GM19467 (cell line): ENCODE measurements around the gene CHCHD3.

Source experiments
- ATAC-seq: cut with Tn5 transposase; IDR thresholded peaks from one replicate; pipeline ENCODE4 v1.9.1; 2021; ENCODE audit warnings: mild to moderate bottlenecking, moderate library complexity; ENCODE audit not compliant: unreplicated experiment

The CHCHD3 gene

DNA sequence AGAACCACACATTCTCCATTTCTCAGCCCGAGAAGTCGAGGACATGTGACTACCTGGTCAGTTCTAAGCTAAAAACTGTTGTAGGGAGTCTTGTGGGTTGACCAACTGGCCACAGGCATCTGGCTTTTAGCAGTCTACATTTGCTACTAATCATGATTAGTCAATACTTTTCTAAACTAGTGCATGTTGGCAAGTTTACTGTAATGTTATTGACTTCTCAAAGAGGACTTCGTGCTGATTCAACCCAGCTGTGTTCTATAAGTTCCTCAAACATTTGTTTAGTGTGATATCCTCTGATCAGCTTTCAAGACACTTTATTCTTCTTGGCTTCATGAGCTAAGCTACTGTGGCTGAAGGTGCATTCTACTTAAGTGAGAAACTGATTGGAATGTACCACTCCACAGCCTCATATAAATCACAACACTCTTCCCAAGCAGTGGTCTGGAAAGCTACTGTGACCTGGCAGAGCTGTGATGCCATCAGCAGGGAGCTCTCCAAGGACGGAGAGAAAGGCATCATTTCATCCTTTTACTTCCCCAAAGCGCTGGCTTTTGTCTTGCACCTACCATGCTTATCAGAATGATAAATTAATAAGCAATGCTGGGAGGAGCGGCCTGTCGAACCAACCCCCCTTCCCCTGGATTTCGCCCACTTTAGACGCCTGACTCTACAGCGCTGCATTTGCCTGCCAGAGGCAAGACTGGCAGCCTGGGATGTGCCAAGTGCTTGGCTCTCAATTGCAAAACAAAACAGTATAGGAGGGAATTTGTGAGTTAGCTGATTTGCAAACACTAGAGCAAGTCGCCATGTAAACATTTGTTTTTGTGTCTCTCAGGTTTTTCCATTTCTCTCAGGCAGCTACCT, 298.9 kb downstream of the CHCHD3 start:
- no peak for ATAC-seq

DNA sequence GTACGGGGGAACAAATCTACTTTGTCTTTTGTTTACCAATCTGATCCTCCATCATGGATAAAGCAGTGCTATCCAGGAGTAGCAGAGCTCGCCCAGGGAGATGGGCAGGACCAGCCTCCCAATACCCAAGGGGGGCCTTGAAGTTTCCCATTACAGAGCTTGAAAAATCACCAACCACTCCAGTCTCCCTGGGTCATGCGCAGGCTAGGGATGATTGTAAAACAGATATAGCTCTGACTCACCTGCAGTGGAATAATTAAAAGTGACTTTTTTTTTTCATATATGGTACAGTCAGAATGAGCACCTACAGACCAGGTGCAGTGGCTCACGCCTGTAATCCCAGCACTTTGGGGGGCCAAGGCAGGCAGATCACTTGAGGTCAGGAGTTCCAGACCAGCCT, 301.1 kb downstream of the CHCHD3 start:
- no peak for ATAC-seq

DNA sequence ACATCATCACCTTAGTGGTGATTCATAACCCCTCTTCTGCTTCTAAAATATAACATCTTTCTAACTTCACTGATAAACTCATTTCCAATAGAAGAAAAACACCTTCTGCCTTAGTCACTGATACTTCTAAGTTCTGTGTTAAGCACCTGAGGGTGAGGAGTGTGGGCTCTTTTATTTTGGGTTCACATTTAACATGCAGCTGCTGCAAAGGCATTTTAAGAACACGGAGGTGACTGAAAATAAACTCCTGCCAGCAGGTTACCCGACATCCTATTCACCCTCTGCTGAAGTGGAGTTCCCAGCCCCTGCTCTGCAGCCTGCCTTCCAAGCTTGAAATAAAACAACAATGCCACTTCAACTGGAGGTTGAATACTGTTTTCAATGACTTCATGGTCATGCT, 302.7 kb downstream of the CHCHD3 start:
- no peak for ATAC-seq

DNA sequence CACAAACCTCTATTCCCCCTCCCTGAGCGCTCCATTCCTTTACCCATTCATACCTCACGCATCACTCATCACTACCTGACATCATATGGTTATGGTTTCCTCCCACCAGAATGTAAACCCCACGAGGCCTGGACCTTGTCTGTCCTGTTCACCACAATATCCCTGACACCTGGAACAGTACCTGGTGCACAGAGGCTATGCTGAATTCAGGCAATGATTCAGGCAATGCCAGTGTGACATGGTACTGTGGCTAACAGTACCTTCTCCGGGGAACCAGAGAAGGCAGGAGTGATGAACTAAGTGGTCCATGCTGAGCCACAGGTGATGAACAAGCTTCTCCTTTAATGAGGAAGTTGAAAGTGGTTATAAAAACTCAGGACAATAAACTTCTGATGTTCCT, 303.1 kb downstream of the CHCHD3 start:
- no peak for ATAC-seq

DNA sequence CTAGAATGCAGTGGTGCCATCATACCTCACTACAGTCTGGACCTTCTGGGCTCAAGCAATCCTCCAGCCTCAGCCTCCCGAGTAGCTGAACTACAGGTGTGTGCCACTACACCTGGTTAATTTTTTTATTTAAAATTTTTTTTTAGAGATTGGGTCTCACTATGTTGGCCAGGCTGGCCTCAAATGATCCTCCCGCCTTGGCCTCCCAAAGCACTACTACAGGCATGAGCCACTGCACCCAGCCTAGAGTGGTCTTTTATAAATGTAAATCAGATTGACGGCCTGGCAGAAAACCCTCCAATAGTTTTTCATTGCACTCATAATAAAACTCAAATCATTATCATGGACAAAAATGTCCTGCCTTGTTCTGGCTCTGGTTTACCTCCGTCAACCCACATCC, 303.9 kb downstream of the CHCHD3 start:
- ATAC-seq = no peak

DNA sequence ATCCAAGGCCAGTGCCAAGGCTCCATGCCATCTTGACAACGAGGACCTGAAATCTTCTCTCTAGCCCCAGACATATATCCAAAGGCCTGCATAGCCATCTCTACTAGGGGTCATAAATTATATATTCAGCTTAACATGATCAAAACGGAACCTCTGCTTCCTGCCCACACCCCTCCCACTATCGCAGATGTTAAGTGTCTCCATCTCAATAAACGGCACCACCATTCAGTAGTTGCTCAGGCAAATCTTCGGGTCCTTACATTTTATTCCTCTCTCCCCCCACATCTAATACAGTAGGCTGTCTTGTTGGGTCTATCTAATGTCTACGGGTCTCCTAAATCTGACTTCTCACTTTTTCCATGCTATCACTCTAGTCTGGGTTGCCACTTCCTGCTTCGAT, 304.5 kb downstream of the CHCHD3 start:
- no peak for ATAC-seq

DNA sequence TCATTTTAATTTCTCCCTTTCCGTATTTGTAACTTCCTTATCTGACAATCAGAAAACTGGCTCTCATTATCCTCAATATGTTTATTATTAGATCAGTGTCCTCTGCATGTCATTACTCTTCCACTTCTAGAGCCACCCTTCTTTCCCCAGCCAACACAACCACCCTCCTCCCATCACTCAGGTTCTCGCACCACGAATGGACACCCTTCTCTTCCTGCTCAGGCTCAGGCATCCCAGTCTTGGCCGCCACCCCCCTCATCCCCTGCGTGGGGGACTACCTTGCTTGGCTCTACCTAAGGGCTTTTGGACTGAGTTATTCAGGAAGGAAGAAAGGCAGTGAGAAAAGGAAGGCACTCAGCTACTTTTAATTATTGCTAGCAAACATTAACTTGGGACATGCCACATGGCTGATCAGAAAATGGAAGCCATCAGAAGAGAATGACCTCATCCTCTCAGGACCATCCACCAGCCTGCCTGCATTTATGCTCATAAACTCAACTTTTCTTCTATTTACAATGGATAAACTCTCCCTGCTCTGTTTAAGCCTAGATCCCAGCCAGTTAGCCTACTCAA, 305.8 kb downstream of the CHCHD3 start:
- ATAC-seq = no peak

DNA sequence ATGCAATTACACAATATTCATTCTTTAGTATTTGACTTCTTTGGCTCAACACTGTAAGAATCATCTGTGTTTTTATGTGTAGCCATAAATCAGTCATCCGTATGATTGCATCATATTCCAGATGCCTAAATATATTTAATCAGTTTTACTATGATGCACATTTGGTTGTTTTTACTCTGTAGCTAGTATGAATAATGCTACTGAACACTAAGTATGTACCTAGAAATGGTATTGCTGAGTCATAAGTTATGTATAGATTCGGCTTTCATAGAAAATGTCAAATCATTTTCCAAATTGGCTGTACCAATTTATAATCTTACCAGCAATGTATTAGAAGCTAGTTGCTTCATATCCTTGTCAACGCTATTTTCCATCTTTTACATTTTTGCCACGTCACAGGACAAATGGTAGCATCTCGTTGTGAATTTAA, 308.3 kb downstream of the CHCHD3 start:
- no peak for ATAC-seq

DNA sequence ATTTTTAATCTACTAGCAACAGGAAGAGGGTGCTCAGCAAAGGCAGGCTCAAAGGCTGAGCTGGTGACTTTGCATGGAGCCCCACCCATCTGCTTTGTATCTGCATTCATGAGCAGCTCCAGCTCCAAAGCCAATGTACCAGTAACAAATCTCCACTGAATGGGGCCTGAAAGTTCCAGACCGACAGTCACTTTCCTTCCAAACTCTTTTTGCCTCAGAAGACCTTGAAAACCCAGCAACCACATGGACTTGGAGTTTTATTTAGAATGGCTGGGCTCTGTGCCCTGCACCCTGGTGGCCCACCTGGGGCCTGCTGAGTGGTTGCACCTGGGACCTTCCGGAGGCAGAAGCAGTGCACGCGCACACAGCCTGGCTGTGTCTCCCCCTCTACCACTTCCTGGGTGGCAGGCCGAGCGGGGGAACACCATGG, 310.6 kb downstream of the CHCHD3 start:
- no peak for ATAC-seq

DNA sequence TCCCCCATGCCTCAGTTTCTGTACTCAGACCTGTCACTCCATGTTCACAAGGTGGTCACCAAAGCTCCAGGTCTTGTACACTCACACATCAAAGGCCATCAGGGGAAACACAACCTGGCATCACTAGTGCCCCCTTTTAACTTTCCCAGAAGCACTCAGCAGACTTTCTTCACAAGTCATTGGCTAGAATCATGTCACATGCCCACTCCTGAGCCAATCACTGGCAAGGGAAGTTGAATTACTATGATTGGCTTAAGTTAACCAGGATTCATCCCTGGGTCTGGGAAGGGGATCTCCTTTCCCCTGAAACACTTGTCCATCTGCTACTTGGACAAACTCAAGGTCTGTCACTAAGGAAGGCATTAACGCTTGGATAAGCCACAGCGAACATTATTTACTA, 311.8 kb downstream of the CHCHD3 start:
- ATAC-seq = no peak

DNA sequence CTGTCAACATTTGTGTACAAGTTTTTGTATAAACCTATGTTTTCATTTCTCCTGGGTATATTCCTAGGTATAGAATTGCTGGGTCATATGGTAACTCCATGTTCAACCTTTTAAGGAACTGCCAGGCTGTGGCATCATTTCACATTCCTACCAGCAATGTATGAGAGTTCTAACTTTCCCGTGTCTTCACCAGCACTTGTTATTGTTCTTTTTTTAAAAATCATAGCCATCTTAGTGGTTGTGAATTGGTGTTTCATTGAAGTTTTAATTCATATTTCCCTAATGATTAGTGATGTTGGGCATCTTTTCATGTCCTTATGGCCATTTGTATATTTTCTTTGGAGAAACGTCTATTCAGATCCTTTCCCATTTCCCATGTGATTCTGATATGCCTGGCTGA, 312.6 kb downstream of the CHCHD3 start:
- no peak for ATAC-seq

DNA sequence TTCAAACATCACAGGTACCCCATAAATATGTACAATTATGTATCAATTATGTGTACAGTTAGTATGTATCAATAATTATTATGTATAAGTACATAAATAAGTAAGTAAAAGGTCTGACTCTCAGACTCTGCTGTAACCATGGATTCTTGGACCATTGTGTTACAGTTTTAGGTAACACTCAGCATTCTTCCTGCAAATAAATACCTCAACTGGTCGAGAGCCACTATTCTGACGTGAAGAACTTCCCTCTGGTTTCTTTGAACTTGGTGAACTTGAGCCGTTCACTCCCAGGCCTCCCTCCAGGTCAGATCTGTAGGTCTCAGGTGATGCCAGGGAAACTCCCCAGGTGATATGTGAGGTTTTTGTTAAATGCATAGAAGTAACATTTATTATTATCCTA, 313.8 kb downstream of the CHCHD3 start:
- ATAC-seq = no peak

DNA sequence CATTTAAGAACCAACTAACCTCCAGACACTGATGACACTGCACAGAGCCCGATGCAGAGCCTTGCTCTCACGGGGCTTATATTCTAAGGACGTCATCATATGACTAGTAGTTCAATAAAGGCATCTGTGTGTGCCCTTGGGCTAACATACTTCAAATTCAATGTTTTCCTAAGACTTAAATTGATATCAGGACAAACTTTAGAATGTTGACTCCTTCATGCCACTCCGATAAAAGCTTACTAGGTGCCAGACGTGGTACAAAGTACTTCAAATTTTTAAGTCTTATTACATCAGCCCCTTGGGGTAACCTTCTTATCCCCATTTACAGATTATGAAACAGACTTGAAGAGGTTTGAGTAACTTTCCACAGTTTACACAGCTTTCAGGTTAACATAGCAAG, 314.5 kb downstream of the CHCHD3 start:
- ATAC-seq = no peak

DNA sequence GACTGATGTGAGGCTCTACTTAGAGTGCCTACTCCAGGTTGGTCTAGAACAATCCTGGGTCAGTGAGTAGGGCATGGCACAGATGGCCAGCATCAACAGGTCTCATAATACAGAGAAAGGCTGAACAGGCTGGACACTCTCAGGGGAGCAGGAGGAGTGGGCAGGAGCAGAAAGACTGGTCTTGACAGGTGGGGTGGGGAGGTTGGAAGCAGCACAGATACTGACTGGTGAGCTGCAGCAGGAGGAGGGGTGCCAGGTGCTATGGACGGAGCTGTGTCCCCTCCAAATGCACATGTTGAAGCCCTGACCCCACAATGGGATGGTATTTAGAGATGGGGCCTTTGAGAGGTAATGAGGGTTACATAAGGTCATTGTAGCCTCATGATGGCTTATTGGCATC, 315.2 kb downstream of the CHCHD3 start:
- no peak for ATAC-seq

DNA sequence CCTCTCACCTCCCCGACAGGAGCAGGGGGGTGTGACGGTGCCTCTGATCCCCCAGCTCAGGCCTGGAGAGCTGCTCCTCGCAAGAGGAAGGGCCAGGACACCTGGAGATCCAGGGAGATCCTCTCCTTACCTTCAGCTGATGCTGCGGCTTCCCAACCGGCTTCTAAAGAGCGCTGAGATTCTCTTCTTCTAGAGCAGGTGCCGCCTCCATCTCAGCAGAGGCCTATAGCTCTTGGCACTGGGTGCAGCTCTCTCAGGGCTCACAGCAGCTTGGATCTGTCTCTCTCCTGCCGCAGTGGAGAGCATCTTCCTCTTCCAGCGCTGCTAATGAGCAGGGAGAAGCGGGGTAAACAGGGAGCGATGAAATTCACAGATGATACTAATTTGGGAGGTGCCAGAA, 316.0 kb downstream of the CHCHD3 start:
- no peak for ATAC-seq

DNA sequence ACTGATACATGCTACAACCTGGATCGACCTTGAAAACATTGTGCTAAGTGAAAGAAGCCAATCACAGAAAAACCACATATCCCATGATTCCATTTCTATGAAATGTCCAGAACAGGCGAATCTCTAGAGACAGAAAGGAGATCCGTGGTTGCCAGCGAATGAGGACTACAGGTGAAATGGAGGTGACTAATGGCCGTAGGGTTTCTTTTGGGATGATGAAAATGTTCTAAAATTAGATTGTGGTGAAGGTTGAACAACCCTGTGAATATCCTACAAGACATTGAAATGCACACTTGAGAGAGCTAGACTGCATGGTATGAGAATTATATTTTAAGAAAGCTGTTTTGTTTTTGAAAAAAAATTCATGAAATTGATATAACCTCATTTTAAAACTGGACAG, 317.1 kb downstream of the CHCHD3 start:
- no peak for ATAC-seq

DNA sequence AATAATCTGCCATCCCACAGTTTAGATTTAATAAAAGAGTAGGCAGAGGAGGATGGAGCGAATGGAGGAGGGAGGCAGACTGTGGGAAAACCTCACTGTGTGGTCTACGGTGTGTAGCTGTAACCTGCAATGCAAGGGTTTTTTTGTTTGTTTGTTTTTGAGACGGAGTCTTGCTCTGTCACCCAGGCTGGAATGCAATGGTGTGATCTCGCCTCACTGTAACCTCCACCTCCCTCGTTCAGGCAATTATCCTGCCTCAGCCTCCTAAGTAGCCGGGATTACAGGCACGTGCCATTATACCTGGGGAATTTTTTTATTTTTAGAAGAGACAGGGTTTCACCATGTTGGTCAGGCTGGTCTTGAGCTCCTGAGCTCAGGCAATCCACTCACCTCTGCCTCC, 321.0 kb downstream of the CHCHD3 start:
- no peak for ATAC-seq

DNA sequence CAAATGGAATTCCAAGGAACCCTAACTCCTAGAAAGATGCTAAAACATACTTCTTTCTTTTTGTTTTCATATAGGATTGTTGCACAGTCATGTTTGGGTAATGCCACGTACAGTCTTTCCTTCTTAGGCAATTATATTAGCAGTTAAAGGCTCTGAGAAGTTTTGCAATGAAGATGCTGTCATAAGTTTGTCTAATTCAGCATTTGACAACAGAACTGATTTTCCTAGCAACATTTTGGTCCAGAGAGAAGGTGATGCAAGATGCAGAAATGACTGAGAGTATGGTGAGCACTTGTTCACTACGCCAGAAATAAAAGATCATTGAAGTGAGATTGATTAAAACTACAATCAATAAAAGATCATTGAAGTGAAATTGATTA, 321.7 kb downstream of the CHCHD3 start:
- no peak for ATAC-seq

DNA sequence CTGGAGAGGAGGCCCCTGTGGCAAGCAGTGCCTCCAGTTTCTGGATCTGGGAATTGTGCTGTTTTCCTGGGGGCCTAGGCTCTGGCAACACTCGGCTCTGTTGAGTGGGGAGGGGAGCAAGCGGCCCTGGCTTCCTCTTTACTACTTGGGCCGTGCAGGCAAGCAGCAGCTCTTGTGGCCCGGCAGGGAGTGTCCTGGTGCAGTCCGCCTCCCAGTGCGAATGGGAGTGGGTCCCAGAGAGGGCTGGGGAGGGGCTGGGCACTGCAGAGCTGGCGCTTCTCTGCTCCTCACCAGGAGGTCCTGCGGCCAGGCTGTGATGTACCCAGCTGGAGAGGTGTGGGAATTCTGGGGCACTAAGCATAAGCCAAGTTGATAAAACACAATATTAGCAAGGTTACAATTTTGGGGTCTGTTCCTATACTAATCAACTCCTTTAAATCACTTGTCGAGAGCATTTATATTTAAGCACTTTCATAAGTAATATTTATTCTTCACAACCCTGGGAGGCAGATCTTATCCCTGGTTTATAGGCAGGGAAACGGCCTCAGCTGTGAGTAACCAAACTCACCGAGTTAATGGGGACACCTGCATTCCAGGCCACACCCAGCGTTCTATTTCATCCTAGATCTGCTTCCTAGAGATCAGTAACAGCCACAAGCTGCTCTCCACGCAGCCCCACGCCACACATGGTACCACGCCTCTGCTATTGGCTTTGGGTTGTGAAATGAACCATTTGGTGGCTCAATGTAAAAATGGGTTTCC, 322.2 kb downstream of the CHCHD3 start:
- no peak for ATAC-seq

DNA sequence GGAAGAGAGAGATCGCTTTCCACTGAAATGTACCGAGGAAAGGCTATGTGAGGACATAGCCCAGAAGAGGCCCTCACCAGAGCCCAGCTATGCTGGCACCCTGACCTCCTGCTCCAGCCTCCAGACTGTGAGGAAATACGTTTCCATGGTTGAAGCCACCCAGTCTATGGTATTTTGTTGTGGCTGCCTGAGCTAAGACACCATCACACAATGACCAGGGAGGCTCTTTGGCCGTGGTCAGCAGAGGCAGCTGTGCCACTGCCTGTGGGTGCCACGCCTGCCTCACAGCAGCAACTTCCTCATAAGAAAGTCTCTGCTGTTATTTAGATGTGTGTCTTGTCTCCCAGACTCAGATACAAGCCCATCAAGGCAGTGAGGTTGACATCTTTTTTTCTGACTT, 322.9 kb downstream of the CHCHD3 start:
- no peak for ATAC-seq

DNA sequence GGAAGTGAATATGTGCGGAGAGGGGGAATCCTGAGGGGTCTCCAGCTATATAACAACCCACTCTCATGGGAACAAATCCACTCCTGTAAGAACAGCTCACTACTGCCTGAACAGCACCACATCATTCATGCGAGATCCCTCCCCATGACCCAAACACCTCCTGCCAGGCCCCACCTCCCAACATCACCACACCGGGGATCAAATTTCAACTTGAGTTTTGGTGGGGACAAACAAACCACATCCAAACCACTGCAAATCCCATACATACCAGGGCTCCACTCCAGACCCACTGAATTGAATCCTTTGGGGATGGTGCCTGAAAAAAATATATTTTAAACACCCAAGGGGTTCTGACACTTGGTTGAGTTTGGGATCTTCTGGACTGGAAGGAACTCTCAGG, 324.1 kb downstream of the CHCHD3 start:
- no peak for ATAC-seq

DNA sequence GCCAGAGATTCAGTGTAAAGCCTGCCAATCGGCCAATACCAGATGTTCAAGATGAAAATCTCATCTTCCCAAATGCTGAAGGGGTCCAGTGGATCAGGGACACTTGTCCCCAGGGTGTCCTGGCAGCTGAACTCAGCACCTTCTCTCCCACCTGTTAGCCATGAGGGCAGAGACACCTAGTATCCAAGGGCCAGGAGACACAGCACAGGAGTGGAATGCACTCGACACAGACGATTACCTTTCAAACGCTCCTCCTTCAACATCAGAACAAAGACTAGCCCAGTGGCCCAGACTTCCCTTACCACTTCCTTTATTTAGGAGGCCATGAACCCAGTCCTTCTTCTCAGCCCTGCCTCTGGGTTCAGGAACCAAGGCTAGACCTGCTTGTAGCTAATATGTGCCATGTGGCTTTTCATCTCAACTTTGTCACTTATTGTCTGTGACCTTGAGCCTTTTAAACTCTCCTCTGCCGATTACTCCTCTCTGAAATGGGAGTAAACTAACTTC, 325.4 kb downstream of the CHCHD3 start:
- ATAC-seq = no peak
